ENCODE measurements around the gene PAX8.

PAX8 gene

DNA sequence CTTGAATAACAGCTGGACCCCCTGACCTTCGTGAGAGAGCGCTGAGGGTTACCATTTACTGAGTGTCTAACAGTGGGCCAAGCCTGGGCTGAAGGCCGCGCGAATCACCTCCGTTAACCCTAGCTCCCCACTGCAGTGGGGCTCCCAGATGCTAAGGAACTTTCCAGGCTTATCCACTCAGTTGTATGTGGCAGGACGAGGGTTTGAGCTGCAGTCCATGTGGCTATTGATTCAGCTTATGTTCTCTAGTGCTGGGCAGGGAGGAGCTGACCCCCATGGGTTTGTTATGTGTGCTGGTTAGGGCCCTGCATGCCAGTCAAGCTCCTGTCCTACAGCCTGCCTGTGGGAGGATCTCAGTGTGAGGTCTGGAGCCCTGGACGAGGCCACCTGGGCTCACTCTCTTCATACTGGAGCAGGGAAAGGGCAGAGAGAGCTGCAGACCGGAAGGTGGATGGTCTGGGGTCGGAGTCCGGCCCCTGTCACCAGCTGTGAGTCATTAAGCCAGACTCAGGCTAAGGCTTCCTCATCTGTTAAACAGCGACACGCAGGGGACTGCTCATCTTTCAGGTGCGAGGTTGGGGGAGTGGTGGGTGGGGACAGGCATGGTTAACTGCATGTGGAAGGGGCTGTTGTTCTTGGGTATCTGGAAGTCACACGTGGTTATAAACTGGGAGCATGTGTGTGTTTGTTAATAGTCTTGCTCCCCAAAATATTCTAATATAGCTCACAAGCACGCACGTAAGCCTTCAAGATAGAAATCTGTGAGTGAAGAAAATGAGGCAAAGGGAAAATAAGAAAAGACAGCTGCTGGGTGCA is 98.4 kb downstream of the PAX8 start:
- no peak for FAIRE-seq

DNA sequence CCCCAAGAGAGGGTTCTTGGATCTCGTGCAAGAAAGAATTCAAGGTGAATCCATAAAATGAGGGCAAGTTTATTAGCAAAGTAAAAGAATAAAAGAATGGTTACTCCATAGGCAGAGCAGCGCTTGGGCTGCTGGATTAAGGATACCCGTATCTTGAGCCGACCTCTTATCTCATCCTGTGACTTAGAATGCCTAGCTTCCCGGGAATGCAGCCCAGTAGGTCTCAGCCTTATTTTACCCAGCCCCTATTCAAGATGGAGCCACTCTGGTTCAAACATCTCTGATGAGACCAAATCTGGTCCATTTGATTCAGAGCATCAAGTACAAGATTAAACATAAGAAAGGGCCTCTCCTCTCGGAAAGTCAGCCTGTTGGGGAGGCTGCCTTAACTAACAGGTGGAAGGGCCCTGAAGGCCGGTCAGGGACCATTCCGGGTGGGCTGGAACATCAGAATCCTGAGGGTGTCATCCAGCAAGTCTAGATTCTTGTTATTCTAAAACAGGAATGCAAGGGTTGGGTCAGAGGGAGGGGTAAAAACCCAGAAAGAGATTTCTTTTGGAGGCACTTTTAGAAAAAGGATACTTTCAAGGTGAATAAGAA is 99.2 kb downstream of the PAX8 start:
- FAIRE-seq = no peak

DNA sequence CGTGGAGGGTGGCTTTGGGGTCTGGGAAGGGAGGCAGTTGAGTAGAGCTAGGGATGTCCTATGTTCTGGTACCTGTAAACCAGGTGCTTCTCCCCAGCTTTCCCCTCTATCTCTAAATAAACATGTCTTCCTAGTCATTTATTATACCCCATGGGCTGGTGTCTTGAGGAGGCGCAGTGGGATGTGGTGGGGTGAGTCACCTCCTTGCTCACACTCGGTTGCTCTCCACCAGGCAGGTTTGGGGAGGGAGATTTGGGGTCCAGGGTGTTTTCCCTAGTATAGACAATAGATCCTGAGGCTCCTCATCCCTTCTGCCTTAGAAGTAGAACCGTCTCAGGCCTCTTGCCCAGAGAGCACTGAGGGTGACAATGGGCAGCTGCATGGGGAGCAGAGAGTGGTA is 99.8 kb downstream of the PAX8 start:
- no peak for FAIRE-seq

DNA sequence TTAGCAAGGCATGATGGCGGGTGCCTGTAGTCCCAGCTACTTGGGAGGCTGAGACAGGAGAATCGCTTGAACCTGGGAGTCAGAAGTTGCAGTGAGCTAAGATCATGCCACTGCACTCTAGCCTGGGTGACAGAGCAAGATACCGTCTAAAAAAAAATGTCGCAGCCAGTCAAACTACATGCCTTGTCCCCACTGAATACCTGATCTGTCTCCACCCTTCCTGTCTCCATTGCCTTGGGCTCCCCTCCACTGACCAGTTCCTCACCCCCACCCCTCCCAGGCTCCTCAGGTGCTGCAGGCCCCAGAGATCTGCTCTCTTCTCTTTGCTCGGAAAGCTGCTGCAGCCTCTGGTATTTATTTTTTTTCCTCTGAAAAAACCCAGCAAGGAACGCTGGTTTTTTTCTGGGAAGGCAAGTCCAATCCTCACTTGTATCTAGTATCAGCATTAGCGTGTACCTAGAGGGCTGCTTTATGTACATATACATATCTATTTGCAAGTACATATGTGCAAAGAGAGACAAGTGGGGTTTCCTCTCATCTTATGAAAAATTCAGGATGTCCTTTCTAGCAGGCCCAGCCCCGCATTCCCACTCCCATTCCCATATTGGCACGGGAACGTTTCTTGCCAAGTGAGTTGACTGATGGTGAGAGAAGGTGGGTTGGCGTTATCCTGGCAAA is 100.5 kb downstream of the PAX8 start:
- no peak for FAIRE-seq

DNA sequence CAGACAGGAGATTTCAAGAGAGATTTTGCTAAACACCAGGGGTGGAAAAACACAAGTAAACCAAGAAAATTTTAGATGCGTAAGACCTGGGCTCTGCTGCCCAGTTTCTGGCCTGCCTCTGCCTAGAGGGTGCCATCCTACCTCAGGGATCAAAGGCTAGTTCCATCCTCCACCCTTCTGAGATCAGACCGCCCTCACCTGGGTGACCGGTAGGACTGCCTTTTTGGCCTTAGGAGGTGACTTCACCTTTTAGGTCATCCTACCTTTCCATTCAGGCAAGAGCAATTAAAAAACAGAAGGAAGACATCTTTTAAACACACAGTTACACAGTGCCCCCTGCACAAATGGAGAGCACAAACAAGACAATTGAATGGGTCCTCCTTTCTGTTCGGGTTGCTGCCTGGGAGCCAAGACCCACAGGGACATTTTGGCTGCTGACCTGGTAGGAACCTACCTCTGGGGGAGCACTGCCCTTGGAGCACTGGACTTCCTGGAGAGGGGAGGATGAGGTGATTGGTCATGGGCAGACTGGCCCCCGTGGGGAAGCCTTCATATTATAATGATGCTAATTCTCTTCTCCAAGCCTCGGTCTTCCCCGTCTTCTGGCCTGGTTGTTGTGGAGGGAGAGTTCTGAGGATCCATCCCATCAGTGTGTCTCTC is 101.9 kb downstream of the PAX8 start:
- no peak for FAIRE-seq

DNA sequence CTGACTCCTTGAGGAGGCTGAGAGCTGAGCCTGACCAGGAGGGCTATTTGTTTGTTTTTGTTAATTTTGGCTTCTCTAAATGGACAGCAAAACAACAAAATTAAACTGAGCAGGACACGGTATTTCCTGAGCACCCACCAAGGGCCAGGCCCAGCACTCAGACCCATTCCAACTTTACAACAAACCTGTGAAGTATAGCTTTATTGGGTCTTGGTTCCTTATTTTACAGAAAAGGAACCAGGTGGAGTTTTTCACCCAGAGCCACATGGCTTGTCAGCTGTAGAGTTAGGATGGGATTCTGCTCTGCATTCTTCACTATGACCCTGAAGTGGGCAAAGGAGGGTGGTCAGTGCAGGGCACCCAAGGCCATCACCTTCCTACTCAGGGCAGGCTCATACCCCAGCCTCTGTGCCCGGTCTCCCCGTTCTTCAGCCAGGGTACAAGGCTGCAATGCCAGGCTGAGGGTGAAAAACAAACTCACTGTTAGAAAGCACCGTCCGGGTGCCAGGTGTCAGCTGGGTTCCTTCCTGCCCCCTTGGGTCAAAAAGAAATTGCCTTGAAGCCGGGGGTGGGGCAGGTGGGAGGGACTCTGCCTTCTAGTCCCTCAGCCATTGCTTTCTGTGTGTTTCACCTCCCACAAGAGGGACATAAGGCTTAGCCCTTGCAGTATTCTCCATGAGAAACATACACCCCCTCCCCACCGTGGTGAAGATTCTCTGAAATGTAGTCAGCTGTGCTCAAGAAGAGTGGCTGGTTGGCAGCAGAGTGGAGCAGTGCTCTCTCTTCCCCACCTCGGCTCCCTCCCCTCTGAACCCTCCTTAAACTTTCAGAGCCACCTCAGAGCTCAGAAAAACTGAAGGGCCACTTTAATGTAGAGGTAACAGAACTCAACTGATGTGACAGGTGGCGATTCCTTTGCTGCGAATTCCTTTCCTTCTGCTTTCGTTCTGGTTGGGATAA is 102.7 kb downstream of the PAX8 start:
- no peak for FAIRE-seq

DNA sequence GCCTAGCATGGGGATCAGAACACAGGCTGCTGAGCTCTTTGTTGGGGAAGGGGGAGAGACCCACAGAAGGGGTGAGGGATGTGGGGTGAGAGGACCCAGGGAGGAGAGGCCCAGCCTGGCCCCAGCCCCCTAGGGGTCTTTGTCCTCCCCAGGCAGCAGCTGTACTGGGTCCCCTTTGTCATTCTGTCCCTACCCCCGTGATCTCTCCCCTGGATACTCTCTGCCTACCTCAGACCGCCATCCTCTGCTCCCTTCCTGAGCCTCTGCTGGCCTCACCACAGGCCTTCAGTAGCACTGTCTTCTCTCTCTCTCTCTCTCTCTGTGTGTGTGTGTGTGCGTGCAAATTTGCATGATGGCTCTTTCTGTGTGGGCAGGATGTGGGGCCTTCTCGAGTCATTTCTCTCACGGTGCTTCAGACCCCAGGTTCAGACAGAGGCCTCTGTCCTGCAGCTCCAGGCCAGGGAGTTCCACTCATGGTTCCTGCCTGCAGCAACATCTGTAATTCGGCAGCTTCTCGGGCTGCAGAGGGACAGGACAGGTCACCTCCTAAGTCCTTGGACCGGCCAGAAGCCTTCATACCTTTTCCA is 103.6 kb downstream of the PAX8 start:
- FAIRE-seq = no peak

DNA sequence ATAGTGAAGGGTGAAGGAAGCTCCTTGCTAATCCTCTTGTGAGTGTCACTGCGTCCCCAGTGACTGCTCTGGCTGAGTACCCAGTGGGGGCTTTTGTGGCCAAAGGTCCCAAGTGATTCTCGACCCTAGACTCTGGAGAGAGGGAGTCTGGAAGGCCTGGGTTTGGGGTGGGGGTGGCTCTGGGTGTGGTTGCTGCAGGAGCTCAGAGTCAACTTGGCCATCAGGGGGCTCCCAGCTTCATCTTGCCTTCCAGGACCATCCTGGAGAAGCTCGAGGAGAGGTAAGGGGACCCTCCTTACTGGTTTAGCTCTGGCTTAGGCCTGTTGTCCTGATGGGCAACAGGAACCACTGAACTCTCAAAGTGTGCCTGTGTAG is 104.4 kb downstream of the PAX8 start:
- no peak for FAIRE-seq

DNA sequence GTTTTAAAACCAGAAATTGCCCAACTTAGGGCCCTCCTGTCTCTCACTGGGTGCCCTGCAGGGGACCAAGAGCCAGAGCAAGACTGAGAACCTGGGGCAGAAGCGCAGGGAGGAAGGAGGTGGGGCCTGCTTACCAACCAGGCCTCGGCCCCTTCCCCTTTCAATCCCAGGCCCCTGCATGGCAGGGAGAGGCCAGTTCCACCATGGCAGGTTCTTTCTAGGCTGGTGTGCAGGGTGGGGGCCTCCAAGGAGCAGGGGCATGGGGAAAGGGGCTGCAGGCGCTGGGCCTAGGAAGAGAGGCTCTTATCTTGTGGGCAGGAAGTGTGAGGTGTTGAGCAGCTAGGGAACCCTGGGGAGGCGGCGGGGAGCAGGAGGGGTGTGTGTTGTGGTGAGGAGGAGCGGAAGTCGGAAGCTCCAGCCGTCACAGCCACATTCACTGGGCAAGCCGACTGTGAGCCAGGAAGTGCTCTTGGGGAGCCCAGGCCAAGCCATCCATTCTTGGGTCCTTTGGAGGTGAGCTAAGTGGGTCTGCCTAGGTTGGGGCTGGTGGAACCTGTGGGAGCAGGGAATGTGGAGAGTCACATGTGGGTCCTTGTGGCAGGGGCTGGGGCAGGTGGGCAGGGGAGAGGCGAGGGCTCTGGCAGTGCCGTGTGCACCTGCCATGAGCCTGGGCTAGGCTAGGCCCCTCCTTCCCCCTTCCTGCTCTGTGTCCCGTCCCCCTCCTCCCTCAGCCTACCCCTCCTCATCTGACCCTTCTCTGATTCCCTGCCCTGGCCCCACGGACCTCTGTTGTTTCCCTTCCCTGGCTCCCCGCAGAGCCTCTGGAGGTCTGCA is 105.0 kb downstream of the PAX8 start, which contains the start of gene PSD4:
TSS of gene PSD4 (plus strand) at position 430 of the 834 bp plus-strand sequence. CDS start 8,486 bp downstream, outside the sequence.
- FAIRE-seq = no peak

DNA sequence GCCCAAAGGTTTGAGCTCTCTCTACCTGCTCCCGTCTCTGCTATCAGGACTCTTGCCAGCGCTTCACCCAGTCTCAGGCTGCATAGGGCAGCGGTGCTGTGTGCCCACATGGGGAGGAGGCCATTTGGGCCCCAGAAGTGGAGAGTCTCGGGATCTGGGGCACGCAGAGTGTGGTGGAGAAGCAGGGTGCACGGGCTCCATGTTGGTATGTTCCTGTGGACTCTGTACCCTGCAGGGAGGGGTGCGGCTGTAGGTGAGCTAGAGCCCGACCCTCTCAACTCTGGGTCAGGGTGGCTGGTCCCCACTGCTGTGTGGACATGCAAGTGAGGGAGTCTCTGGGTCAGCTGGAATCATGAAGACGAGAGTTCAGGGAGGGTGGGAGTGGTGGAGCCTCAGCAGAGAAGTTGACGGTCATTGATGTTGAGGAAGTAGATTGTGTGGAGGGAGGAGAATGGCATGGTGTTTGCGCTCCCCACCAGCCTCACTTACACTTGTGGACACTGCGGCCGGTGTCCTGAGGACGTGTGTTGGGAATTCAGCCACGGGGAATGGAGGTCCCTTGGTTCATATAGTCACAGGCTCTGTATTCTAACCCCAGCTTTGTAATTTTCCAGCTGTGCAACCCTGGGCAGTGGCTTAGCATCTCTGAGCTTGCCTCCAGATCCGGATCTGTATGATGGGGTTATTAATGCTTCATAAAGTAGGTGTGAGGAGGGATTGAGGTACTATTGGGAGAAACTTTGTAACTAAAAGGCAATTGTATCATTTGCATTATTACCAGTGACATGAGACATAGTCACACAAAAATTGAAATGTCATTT is 105.8 kb downstream of the PAX8 start:
- no peak for FAIRE-seq

DNA sequence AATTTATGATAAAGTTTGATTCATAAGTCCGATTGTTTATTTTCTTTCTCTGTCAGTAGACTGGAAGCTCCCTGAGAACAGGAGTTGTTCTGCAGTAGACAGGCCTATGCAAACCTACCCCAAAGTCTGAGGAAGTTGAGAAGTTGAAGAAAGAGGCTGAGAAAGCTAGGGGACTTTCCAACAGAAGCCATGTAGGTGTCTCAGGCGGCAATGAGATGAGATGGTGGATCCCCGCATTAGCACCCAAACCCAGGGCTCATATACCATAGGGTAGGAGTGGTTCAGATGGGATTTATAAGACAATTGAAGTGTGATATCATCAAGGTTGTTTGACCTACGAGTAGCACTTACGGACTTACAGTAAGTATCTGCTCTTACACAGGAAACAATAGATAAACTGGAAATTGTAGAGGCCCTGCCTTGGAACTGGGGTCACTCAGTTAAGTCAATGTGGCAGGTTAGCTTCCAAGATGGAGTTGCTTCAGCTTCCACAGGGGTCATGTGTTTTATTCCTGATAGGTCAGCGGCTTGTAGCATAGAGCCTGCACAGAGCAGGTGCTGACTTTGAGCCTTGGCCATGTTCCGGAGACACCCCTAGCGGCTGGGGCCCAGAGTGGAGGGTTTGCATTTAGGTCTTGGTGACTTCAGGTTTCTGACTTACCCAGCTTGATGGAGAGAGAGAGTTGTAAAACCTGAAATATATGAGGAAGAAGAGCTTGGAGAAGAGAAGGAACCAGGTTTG is 107.2 kb downstream of the PAX8 start:
- FAIRE-seq = no peak

DNA sequence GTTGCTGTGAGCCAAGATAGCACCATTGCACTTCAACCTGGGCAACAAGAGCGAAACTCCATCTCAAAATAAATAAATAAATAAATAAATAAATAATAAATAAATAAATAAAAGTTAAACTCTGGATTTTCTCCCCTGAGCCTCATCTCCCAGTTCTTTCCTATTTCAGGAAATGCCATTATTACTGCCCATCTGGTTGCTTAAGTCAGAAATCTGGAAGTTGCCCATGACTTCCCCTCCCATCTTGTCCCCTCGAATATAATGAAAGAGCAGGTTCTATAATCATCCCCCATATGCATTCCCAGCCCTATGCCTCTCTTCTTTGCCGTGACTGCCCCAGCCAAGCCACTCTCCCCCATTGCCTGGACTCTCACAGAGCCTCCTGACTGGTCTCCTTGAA is 109.1 kb downstream of the PAX8 start:
- no peak for FAIRE-seq

DNA sequence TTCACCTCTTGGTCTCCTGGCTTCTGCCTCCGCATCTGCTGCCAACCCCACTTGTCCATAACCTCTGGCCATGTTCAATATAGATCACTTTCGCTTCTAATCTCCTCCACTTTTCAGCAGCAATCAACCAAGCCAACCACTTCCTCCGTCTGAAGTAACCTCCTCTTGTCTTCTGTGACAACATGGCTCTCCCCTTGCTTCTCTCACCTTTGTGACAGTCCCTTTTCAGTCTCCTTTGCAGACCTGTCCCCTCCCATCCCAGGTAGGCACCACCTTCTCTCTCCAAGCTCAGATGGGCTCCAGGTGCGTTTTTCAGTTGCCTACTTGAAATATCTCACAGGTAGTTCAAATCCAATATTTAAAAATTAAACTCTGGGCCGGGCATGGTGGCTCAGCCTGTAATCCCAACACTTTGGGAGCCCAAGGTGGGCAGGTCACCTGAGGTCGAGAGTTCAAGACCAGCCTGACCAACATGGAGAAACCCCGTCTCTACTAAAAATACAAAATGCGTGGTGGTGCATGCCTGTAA is 109.7 kb downstream of the PAX8 start:
- FAIRE-seq = no peak

DNA sequence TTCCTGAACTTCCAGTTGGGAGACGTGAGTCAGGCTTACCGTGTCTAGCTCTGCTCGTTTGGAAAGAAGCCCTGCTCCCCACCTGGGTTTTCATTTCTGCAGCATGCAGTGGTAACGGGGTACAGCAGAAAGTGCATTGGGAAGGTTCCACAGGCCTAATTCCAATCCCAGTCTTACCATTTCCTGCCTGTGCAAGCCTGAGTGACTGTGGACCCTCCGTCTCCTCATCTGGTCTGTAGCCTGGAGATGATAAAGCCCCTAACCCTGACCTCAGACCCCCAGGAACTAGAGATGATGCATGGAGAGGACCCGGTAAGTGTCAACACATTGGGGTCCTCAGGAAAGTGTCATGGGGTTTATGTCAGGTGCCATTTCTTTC is 110.8 kb downstream of the PAX8 start:
- FAIRE-seq = no peak

DNA sequence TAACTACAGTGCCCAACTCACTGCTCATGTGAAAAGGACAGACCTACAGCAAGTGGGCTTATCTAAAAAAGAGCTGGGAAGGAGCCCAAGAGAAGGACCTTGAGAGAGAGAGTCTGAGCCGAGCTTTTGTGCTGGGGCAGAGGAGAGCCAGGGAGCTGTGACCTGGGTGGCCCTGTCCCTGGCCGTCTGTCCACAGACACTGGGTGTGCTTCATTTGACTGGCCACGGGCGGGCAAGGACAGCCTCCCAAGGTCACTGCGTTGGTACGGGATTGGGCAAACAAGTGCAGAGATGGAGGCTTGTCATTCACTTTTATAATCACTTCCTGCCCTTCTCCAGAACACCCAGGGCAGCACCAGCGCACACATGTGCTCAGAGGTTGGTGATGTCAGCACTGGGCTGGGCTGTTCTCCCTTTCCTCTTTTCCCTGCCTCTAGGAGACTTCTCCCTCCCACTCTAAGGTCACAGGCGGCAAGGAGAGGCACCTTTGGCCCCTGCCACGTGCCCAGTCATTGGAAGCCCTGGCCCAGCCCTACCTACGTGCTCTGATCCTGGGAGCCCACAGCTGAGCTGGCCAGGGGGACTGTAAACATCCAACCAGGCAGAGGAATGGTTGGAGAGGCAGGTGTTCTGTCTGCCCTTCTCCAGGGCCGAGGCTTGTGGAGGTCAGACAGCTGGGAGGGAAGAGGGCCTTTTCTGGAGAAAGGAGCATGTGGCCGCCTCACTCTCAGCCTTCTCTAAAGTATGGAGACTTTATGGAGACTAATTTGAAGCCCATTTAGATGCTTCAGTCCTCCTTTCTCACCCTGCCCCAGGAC is 111.4 kb downstream of the PAX8 start:
- FAIRE-seq = no peak

DNA sequence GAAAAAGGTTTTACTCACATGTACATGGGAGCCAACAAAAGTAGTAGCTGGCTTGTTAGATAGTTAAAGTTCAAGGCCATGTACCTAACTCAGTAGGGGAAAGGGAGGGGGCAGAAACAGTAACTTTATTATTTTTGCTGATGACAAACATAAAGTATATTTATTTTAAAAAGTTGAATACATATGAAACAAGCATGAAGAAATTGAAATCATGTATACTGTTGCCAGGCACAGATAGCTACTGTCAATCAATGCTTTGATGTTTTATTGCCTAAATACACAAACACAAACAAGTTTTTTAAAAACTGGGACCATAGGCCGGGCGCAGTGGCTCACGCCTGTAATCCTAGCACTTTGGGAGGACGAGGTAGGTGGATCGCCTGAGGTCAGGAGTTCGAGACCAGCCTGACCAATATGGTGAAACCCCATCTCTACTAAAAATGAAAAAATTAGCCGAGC is 112.5 kb downstream of the PAX8 start:
- no peak for FAIRE-seq
